GM18520 (cell line): ENCODE measurements around the gene PHAX.
"Not testable (repeated sequence)": the region's sequence is repeated elsewhere in the genome, so short reads cannot be mapped to it uniquely, and the experiment has no call there.

Source experiments
- ATAC-seq: cut with Tn5 transposase; IDR thresholded peaks from one replicate; pipeline ENCODE4 v1.9.1; 2021; ENCODE audit not compliant: unreplicated experiment

Gene PHAX

DNA sequence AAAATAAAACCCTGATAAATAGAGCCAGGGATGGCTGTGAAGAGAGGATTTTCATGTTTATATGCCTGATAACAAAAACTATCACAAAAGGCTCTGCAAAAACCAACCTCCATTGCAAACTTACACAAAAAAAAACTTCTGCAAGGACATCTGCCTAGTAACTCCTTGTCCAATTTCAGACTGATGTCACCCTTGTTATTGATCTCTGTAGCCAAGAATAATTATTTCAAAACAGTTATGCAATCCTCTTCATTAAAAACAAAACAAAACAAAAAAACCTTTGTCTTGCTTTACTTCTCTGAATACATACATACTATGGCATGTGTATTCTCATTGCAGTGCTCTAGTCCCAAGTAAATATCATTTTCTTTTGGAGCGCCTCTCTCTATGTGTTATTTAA lies 49.7 kb downstream of the PHAX start:
- no peak for ATAC-seq

DNA sequence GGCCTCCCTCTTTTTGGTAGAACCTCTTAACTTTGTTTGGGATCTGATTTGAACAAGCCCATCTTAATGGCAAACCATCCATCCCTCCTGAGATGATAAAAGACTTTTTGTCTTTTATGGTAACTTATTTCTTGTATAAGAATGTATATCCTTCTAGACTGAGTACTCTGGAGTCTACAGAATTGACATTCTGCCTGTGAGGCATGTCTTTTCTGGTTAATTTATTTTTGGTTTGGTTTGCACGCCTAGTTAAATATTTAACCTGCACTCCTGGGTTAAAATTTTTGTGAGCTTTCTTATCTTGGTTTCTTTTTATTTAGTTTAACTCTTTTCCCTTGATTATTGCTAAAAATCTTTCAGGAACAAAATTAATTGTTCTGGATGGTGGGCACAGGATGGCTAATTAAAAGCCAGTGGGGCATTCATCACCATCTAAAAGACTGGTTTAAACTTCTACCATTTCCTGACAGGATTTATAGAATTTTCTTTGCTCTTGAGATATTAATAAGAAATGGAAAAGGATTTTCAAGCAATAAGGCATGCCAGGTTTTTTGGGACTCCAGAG lies 50.3 kb downstream of the PHAX start:
- ATAC-seq = no peak

DNA sequence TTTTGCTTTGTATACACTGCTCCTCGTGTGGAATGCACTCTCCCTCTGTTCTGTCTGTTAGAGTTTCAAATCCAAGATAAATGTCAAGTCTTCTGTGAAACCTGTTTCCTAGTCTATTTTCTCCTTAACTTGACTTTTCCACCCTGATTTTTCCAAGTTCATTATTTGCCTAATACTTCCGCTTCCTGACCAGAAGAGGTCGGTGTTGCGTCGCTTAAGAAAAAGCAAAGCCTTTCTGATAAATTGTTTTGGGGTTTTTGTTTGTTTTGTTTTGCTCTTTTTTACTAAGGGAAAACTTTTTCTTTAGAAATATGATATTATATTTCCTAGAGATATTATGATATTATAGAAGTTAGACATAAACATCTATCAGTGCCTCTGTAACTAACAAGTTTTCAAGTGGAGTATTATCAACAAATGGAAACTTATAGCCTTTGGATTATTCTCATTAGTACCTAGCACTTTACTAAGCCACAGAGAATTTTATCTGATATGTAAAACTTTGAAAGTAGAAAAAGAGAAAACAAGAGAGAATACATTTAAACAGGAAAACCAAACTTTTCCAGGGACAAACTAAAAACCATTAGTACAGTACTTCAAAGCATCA lies 55.8 kb downstream of the PHAX start:
- ATAC-seq = no peak

DNA sequence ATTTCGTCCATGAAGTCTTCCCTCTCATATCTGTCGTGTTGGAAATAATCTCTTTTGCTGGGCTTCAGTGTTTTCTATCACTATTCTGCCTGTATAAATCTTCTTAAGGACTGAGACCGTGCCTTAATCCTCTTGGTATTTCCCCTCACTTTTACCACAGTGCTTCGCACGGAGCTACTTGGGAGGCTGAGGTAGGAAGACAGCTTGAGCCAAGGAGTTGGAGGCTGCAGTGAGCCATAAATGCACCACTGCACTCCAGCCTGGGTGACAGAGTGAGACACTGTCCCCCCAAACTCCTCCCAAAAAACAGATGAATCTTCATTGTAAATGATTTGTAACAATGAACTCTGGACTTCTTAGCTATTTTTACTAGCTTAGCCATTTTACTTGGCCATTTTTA lies 57.8 kb downstream of the PHAX start:
- no peak for ATAC-seq

DNA sequence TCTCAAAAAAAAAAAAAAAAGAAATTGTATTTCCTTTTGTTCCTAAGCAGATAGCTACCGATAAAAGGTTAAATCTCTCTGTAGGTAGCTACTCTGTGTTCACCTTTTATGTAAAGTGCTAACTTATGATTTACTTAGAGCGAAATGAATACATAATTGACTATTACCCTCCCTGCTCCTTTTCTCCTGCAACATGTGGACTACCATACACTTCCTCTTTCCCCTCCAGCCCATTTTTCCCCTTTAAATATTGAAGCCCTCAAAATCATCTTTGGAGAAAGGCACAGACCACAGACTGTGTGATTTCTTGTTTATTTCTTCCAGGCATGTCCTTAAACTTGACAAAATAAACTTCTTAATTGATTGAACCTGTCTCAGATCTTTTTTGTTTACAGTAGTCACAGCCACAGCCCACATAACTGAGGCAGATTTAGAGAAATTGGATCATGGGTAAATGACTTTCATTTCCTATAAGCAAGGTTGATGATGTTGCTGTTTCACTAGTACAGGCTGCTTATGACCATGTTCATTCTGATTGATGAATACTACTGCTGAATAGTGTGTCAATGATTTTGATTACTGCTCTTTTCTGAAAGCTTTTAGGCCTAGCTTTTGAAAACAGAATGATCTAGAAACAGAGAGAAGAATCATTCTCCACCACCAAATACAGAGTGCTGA lies 59.2 kb downstream of the PHAX start:
- no peak for ATAC-seq

DNA sequence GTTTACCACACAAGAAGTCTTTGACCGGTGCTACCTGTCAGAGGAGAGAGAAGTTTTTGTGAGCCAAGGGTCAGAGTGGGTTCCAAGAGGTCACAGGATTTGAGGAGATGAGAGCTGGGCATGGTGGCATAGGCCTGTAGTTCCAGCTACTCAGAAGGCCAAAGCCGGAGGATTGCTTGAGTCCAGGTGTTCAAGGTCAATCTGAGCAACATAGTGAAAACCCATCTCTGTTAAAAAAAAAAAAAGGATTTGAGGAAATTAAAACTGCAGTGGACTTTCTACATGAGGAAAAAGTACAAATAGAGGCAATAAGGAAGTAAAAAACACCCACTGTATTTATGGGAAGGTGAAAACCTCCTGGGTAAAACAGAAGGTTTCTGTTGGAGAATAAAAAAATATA lies 63.8 kb downstream of the PHAX start:
- no peak for ATAC-seq

DNA sequence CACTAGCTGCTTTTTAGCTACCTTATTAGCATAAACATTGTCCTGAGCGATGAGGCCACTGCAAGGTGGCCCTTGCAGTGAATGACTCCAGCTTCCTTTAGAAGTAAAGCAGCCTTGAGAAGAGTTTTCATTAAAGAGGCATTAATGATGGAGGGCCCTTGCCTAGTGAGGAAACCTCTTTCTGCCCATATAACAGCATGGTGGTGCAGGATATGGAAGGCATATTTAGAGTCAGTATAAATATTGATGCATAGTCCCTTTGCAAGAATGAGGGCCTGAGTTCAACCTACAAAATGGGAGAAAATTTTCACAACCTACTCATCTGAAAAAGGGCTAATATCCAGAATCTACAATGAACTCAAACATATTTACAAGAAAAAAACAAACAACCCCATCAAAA lies 69.4 kb downstream of the PHAX start:
- ATAC-seq = not testable (repeated sequence)

DNA sequence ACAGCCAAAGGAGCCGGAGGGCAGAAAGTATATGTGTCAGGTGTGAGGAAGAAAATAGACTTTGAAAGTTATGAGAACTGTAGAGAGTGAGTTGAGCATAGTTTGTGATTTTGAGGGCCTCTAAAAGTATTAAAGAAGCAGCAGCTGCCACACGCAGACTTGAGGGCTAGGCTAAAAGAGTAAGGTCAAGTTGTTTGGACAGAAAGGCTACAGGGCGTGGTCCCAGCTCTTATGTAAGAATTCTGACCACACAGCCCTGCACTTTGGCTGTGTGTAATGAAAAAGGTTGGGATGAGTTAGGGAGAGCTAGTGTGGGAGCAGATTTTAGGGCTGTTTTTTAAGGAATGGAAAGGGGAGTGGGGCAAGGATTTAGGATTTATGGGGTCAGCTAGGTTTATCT lies 70.9 kb downstream of the PHAX start:
- ATAC-seq = not testable (repeated sequence)

DNA sequence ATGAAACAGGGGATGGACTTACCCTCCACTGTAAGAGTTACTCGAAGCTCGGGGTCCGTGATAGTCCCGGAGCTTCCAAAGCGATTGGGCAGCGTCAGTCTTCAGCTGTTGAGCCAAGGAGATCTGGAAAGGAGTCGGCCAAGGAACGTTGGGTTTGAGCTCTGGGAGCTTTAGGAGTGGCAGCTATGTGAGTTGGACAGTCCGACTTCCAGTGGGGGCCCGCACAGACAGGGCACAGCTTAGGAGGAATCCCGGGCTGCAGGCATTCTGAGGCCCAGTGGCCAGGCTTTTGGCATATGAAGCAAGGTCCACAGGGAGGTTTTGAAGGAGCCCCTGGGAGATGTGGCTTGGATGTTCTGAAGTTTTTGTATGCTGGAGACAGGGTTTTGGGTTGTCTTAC lies 72.7 kb downstream of the PHAX start:
- ATAC-seq = no peak

DNA sequence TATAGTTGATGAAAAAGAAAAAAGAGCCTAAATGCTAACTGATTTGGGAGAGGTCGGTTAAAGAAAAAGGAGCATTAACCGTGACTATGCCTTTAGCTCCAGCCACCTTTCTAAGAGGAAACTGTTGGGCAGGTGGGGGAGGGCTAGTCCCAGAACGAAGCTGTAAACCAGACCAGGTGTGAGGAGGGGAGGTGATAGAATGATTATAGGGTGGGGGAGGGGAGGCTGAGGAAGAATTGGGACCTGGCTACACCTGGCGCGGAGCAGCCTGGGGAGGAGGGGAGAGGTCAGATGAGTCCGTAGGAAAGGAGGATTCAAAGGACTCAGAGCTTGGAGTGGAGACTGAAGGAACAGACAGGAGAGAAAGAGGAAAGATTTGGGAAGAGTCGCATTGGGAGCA lies 73.4 kb downstream of the PHAX start:
- ATAC-seq = no peak

DNA sequence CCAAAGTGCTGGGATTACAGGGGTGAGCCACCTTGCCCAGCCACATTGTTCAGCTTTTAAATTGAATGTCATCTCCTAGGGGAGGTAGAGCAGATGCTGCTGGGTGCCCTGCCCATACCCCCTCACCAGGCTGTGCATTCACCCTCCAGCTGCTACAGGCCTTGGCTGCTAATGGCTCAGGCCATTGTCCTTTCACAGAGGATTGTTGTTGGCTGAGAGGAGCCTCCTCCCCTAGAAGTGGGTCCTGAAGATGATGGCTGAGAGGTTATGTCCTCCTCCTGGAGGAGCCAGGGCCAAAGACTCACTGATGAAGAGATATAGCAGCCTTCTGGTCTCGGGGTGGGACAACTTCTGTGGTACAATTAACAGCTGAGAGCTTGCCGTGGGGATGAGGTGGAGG lies 74.6 kb downstream of the PHAX start:
- ATAC-seq = no peak

DNA sequence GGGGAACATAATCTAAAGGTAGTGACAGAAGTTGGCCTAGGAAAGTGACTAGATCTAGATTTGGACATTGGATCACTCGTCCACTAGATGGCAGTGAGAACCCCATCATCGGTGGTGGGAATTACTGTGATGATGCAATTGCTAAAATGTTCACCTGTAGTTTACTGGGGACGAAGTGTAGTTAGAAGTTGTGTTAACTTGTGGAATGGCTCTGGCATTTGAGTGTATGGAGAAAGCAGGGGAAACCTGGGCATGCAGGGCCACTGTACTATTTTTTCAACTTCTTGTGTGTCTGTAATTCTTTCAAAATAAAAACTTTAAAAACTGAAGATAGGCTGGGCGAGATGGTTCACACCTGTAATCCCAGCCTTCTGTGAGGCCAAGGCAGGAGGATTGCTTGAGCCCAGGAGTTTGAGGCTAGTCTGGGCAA lies 75.5 kb downstream of the PHAX start:
- no peak for ATAC-seq
